Measurements from ENCODE around the gene NAV2.

GRCh38 chr11:20002312-20003216, 289.9 kb downstream of the NAV2 start:
- TF ChIP-seq CTCF (IDR thresholded peaks at IDR 0.05), result no peak
- TF ChIP-seq EP300 (IDR thresholded peaks at IDR 0.05), result no peak
